Body of pancreas (tissue), 4 donors: ENCODE measurements around the gene LTBP2.
"Not testable (repeated sequence)": the region's sequence is repeated elsewhere in the genome, so short reads cannot be mapped to it uniquely, and the experiment has no call there.

ENCODE experiments used
- POLR2A ChIP-seq, 3 donors: fragments of 450-650 bp; IDR thresholded peaks; one replicate each; pipeline ENCODE4 v1.6.1; 2016; ENCODE audit warnings: antibody characterized with exemption in 3 of 3, mild to moderate bottlenecking in 2 of 3
- TF ChIP-seq, protein P1 (sequence below), 7 experiments: fragments of 450-650 bp in 4 of 7; fragments of 200-600 bp in 3 of 7; sonication (generic) in 3 of 7; IDR thresholded peaks; one replicate each; pipeline ENCODE4 v1.5.1; 2016 to 2019; ENCODE audit warnings: antibody characterized with exemption in 7 of 7

DNA sequence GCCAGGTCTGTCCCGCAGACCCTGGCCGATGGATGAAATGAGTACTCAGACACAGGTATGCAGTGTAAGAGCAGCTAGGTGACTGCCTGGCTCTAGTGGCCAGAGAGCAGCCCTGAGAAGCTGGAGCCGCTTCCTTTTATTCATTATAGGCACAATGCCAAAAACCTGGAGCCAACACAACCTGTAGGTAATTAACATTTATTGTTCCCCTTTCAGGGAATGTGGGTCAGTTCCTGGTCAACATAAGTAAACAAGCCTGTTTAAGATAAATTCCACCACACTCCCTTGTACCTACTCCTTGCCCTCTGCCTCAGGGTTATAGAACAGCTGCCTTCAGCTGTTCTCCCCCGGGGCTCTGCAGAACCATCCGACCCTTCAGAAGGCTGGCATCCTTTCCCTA is 157.6 kb downstream of the LTBP2 start:
- TF ChIP-seq, protein P1, sequence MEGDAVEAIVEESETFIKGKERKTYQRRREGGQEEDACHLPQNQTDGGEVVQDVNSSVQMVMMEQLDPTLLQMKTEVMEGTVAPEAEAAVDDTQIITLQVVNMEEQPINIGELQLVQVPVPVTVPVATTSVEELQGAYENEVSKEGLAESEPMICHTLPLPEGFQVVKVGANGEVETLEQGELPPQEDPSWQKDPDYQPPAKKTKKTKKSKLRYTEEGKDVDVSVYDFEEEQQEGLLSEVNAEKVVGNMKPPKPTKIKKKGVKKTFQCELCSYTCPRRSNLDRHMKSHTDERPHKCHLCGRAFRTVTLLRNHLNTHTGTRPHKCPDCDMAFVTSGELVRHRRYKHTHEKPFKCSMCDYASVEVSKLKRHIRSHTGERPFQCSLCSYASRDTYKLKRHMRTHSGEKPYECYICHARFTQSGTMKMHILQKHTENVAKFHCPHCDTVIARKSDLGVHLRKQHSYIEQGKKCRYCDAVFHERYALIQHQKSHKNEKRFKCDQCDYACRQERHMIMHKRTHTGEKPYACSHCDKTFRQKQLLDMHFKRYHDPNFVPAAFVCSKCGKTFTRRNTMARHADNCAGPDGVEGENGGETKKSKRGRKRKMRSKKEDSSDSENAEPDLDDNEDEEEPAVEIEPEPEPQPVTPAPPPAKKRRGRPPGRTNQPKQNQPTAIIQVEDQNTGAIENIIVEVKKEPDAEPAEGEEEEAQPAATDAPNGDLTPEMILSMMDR (IDR thresholded peaks at IDR 0.05) = not testable (repeated sequence)
- TF ChIP-seq POLR2A (IDR thresholded peaks at IDR 0.05) = not testable (repeated sequence)
